ENCODE data around the gene TSPAN9.

The TSPAN9 gene

GRCh38 chr12:3225154-3225795 is 148.1 kb downstream of the TSPAN9 start:
- DNase-seq (ENCODE audit: low read depth) = no peak

DNA sequence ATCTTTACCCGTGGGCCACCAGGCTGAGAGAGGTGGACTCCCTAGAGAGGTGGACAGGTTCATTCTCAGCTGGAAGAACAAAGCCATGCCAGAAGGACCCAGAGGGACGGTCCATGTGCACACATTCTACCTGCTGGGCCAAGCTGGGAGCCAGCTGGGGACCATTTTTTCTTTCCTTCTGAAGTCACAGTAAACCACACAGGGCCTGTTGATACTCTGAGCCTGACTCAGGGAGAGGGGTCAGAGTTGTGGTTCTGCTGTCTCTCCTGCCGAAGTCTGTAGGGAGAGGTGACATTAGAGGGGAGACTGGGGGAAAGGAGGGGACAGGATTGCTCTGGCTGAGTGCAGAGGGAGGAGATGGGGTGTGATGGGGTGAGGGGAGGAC is 148.6 kb downstream of the TSPAN9 start:
- no peak for DNase-seq (ENCODE audit: low read depth)

- no peak for DNase-seq (ENCODE audit: low read depth)
Measured at GRCh38 chr12:3226264-3226663, 149.1 kb downstream of the TSPAN9 start.

GRCh38 chr12:3227076-3227975 is 150.1 kb downstream of the TSPAN9 start:
- no peak for DNase-seq (ENCODE audit: low read depth)

- no peak for DNase-seq (ENCODE audit: low read depth)
Measured at GRCh38 chr12:3228552-3228951, 151.4 kb downstream of the TSPAN9 start.

- DNase-seq (ENCODE audit: low read depth) = no peak
Measured at GRCh38 chr12:3229577-3229976, 152.4 kb downstream of the TSPAN9 start.

- no peak for DNase-seq (ENCODE audit: low read depth)
Measured at GRCh38 chr12:3230758-3231375, 153.7 kb downstream of the TSPAN9 start.

DNA sequence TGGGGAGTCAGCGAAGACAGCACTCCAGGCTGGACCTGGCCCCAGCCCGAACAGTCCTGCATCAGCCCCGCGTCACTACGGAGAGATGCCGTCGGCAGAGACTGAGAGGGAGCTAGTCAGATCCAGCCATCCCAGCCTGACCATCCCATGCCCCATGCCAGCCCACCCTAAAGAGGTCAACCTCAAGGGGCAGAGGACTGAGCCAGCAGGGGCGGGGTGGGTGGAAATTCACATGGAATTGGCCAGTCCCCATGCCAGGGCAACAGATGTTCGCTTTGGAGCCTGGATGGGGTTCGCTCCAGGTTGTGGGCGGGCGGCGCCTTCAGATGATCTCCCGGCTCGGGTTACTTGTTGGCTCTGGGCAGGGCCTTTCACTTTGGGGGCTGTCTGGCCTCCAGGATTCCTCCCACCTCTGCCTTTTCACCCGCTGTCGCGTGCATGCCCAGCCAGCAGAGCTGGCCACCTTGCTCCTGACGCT is 154.3 kb downstream of the TSPAN9 start:
- DNase-seq (ENCODE audit: low read depth) = no peak

DNA sequence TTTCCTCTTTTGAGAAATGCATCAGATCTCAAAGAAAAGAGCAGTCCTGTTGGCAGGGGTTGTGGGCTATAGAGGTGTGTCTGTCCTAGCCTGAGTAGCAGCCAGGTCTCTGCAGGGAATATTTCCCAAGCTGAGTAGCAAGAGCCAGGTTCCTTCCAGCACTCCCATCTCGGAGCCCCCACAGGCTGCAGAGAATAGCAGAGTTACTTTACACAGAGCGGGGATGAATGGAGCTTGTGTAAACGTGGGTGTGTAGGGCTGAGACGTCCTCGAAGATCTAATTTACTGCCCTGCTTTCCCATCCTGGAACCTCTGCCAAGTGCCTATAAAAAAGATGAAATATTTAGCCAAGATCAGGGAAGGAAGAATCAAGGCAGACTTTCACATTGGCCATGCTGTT is 156.6 kb downstream of the TSPAN9 start:
- DNase-seq (ENCODE audit: low read depth) = no peak

GRCh38 chr12:3236345-3237187 is 159.4 kb downstream of the TSPAN9 start:
- no peak for DNase-seq (ENCODE audit: low read depth)

- no peak for DNase-seq (ENCODE audit: low read depth)
Measured at GRCh38 chr12:3238196-3238595, 161.0 kb downstream of the TSPAN9 start.

- no peak for DNase-seq (ENCODE audit: low read depth)
Measured at GRCh38 chr12:3241621-3242020, 164.4 kb downstream of the TSPAN9 start.

GRCh38 chr12:3242199-3242863 is 165.2 kb downstream of the TSPAN9 start:
- no peak for DNase-seq (ENCODE audit: low read depth)

- no peak for DNase-seq (ENCODE audit: low read depth)
Measured at GRCh38 chr12:3243376-3244084, 166.4 kb downstream of the TSPAN9 start.

GRCh38 chr12:3244219-3244750 is 167.1 kb downstream of the TSPAN9 start:
- no peak for DNase-seq (ENCODE audit: low read depth)

DNA sequence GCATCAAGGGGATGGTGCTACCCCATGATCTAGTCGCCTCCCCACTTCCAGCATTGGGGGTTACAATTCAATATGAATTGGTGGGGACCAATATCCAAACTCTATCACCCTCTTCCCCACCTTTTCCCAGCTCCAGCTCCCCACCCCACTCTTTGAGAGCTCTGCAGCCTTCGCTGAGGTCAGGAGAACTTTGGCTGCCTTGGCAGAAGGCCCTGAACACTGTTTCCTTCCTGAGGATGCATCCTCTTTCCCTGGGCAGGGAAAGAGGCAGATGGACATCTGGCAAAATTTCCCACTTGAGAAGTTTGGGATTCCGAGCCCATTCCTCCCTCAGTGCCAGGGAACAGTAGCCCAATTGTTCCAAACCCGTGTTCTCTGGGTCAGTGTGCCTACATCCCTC is 169.1 kb downstream of the TSPAN9 start:
- DNase-seq (ENCODE audit: low read depth) = no peak

GRCh38 chr12:3247077-3247476 is 169.9 kb downstream of the TSPAN9 start:
- DNase-seq (ENCODE audit: low read depth) = no peak

GRCh38 chr12:3247629-3248161 is 170.5 kb downstream of the TSPAN9 start:
- no peak for DNase-seq (ENCODE audit: low read depth)

GRCh38 chr12:3249081-3249800 is 172.1 kb downstream of the TSPAN9 start:
- no peak for DNase-seq (ENCODE audit: low read depth)

GRCh38 chr12:3250034-3250433 is 172.9 kb downstream of the TSPAN9 start:
- DNase-seq (ENCODE audit: low read depth) = no peak
